ENCODE results near the gene BTG1.
A peak's percentile ranks its signal among the peaks of the same experiment; 100 is the strongest.

The BTG1 gene

GRCh38 chr12:92133171-92133570, 12.5 kb downstream of the BTG1 start:
- peak in 1 of 2 donors; percentile 1 for DNase-seq

GRCh38 chr12:92132288-92132687, 13.4 kb downstream of the BTG1 start:
- DNase-seq: no peak

GRCh38 chr12:92130999-92131398, 14.6 kb downstream of the BTG1 start:
- DNase-seq: peak; percentile 52 to 66

GRCh38 chr12:92129609-92130008, 16.0 kb downstream of the BTG1 start:
- no peak for DNase-seq

- DNase-seq: no peak
Observed at GRCh38 chr12:92128612-92129011, 17.0 kb downstream of the BTG1 start.

GRCh38 chr12:92124689-92125029, 21.0 kb downstream of the BTG1 start:
- peak in 1 of 2 donors; percentile 31 for DNase-seq

GRCh38 chr12:92123780-92124688, 21.6 kb downstream of the BTG1 start:
- peak; percentile 84 to 95 for DNase-seq

- DNase-seq: no peak
Observed at GRCh38 chr12:92122941-92123779, 22.5 kb downstream of the BTG1 start.

GRCh38 chr12:92121826-92122225, 23.8 kb downstream of the BTG1 start:
- no peak for DNase-seq

GRCh38 chr12:92118826-92119536, 26.7 kb downstream of the BTG1 start:
- DNase-seq: no peak

- DNase-seq: no peak
Observed at GRCh38 chr12:92114834-92115233, 30.8 kb downstream of the BTG1 start.

- no peak for DNase-seq
Observed at GRCh38 chr12:92111256-92111655, 34.4 kb downstream of the BTG1 start.

GRCh38 chr12:92110083-92110640, 35.5 kb downstream of the BTG1 start:
- no peak for DNase-seq

GRCh38 chr12:92109613-92110012, 36.0 kb downstream of the BTG1 start:
- no peak for DNase-seq

- peak; percentile 71 to 80 for DNase-seq
Observed at GRCh38 chr12:92108651-92109050, 37.0 kb downstream of the BTG1 start.

GRCh38 chr12:92107621-92108131, 38.0 kb downstream of the BTG1 start:
- DNase-seq: no peak

GRCh38 chr12:92107094-92107493, 38.6 kb downstream of the BTG1 start:
- DNase-seq: no peak

GRCh38 chr12:92105676-92106075, 40.0 kb downstream of the BTG1 start:
- DNase-seq: peak; percentile 38 to 72

- DNase-seq: no peak
Observed at GRCh38 chr12:92105110-92105509, 40.5 kb downstream of the BTG1 start.

- DNase-seq: no peak
Observed at GRCh38 chr12:92102606-92103005, 43.0 kb downstream of the BTG1 start.

- DNase-seq: no peak
Observed at GRCh38 chr12:92098594-92099380, 46.9 kb downstream of the BTG1 start.

Measured in inflammatory macrophage (primary cell).